H9 (cell line): ENCODE measurements around the gene TRUB2. TPM values are rescaled to one million over a fixed set of nuclear protein-coding genes. Genes with fewer than 3 reads are reported as not detected.

ENCODE experiments used
- DNase-seq: peaks from one replicate; pipeline ENCODE4 v3.0.0-alpha.2; 2017
- H2AFZ ChIP-seq: one replicate; pipeline ENCODE4 v1.6.1; 2013; ENCODE audit warnings: mild to moderate bottlenecking, low read length, control low read depth, moderate library complexity
- H2AK5ac ChIP-seq: 2 replicates; pipeline ENCODE4 v1.6.1; 2013; ENCODE audit warnings: low read length, control low read depth, mixed read lengths; ENCODE audit not compliant: insufficient read length
- H2BK120ac ChIP-seq: one replicate; pipeline ENCODE4 v1.6.1; 2013; ENCODE audit warnings: low read depth, mild to moderate bottlenecking, low read length, control low read depth, inconsistent platforms; ENCODE audit not compliant: poor library complexity, severe bottlenecking
- H2BK12ac ChIP-seq: 2 replicates; pipeline ENCODE4 v1.6.1; 2013; ENCODE audit warnings: low read length, control low read depth, mixed read lengths, low read depth; ENCODE audit not compliant: insufficient read length
- H2BK15ac ChIP-seq: 2 replicates; pipeline ENCODE4 v1.6.1; 2013; ENCODE audit warnings: low read depth, low read length, control low read depth
- H2BK20ac ChIP-seq: one replicate; pipeline ENCODE4 v1.6.1; 2013; ENCODE audit warnings: low read depth, mild to moderate bottlenecking, low read length, control low read depth, inconsistent platforms; ENCODE audit not compliant: poor library complexity, severe bottlenecking
- H2BK5ac ChIP-seq: 2 replicates; pipeline ENCODE4 v1.6.1; 2013; ENCODE audit warnings: low read length, control low read depth, mixed read lengths; ENCODE audit not compliant: insufficient read length
- H3K14ac ChIP-seq: 2 replicates; pipeline ENCODE4 v1.6.1; 2013; ENCODE audit warnings: low read length, control low read depth; ENCODE audit not compliant: insufficient read depth
- H3K18ac ChIP-seq: 2 replicates; pipeline ENCODE4 v1.6.1; 2013; ENCODE audit warnings: low read depth, mild to moderate bottlenecking, mixed read lengths, low read length, control low read depth; ENCODE audit not compliant: insufficient read length
- H3K23ac ChIP-seq: 2 replicates; pipeline ENCODE4 v1.6.1; 2013; ENCODE audit warnings: low read length, control low read depth, mixed read lengths, low read depth; ENCODE audit not compliant: insufficient read length
- H3K23me2 ChIP-seq: 2 replicates; pipeline ENCODE4 v1.6.1; 2013; ENCODE audit warnings: low read depth, mild to moderate bottlenecking, mixed read lengths, low read length, control low read depth; ENCODE audit not compliant: insufficient read length, poor library complexity, severe bottlenecking
- H3K27ac ChIP-seq: 2 replicates; pipeline ENCODE4 v1.5.1; 2013; ENCODE audit warnings: low read length, control low read depth, mixed read lengths, low read depth; ENCODE audit not compliant: insufficient read length
- H3K27me3 ChIP-seq: 2 replicates; pipeline ENCODE4 v1.6.1; 2013; ENCODE audit warnings: low read length, control low read depth, inconsistent platforms; ENCODE audit not compliant: insufficient read depth
- H3K4ac ChIP-seq: 2 replicates; pipeline ENCODE4 v1.6.1; 2013; ENCODE audit warnings: low read depth, mild to moderate bottlenecking, control low read depth, inconsistent platforms, low read length, moderate library complexity
- H3K4me1 ChIP-seq: 2 replicates; pipeline ENCODE4 v1.6.1; 2013; ENCODE audit warnings: low read length, control low read depth, inconsistent platforms; ENCODE audit not compliant: insufficient read depth
- H3K4me2 ChIP-seq: 2 replicates; pipeline ENCODE4 v1.6.1; 2013; ENCODE audit warnings: low read length, control low read depth, mixed read lengths; ENCODE audit not compliant: insufficient read length, insufficient read depth
- H3K56ac ChIP-seq: 2 replicates; pipeline ENCODE4 v1.6.1; 2013; ENCODE audit warnings: low read depth, mild to moderate bottlenecking, mixed read lengths, low read length, control low read depth; ENCODE audit not compliant: insufficient read length
- H3K79me1 ChIP-seq: 2 replicates; pipeline ENCODE4 v1.6.1; 2013; ENCODE audit warnings: low read depth, mild to moderate bottlenecking, moderate library complexity, low read length, control low read depth, inconsistent platforms; ENCODE audit not compliant: insufficient read depth, poor library complexity, severe bottlenecking
- H3K79me2 ChIP-seq: 2 replicates; pipeline ENCODE4 v1.6.1; 2013; ENCODE audit warnings: low read length, control low read depth, inconsistent platforms; ENCODE audit not compliant: insufficient read depth
- H3K9ac ChIP-seq: 2 replicates; pipeline ENCODE4 v1.6.1; 2013; ENCODE audit warnings: low read length, control low read depth, mixed read lengths; ENCODE audit not compliant: insufficient read length; ENCODE audit errors: extremely low read depth
- H3K9me3 ChIP-seq: one replicate; pipeline ENCODE4 v1.6.1; 2013; ENCODE audit warnings: low read depth, low read length, inconsistent platforms; ENCODE audit not compliant: control insufficient read depth
- H3T11ph ChIP-seq: one replicate; pipeline ENCODE4 v1.6.1; 2013; ENCODE audit warnings: mild to moderate bottlenecking, low read length, control low read depth, inconsistent platforms
- H4K20me1 ChIP-seq: one replicate; pipeline ENCODE4 v1.6.1; 2013; ENCODE audit not compliant: control insufficient read depth, insufficient read length, insufficient read depth
- H4K5ac ChIP-seq: 2 replicates; pipeline ENCODE4 v1.6.1; 2013; ENCODE audit warnings: low read depth, mild to moderate bottlenecking, mixed read lengths, low read length, control low read depth; ENCODE audit not compliant: insufficient read length
- H4K8ac ChIP-seq: replicated peaks from 2 replicates; pipeline ENCODE4 v1.6.1; 2013; ENCODE audit warnings: low read length, control low read depth, mixed read lengths, low read depth; ENCODE audit not compliant: insufficient read length
- H4K91ac ChIP-seq: 2 replicates; pipeline ENCODE4 v1.6.1; 2013; ENCODE audit warnings: low read depth, mild to moderate bottlenecking, moderate library complexity, mixed read lengths, low read length, control low read depth; ENCODE audit not compliant: insufficient read length
- H3K27ac Mint-ChIP-seq, 3 experiments: 2 replicates in 2 of 3; 3 replicates in 1 of 3; pipeline ENCODE4 v1.8.0; 2020 to 2021; ENCODE audit warnings: mixed read lengths in 3 of 3, mild to moderate bottlenecking in 1 of 3, moderate library complexity in 1 of 3
- H3K27me3 Mint-ChIP-seq: 2 replicates; pipeline ENCODE4 v1.8.0; 2021; ENCODE audit warnings: low read depth, mild to moderate bottlenecking, moderate library complexity, mixed read lengths
- H3K36me3 Mint-ChIP-seq, 3 experiments: 2 replicates in 2 of 3; 3 replicates in 1 of 3; pipeline ENCODE4 v1.8.0; 2020 to 2021; ENCODE audit warnings: low read depth in 3 of 3, mixed read lengths in 3 of 3; ENCODE audit not compliant: insufficient read depth in 1 of 3
- H3K4me1 Mint-ChIP-seq, 2 experiments: 2 replicates each; pipeline ENCODE4 v1.8.0; 2020; ENCODE audit warnings: mixed read lengths in 2 of 2
- H3K4me3 Mint-ChIP-seq, 2 experiments: 2 replicates in 1 of 2; 3 replicates in 1 of 2; pipeline ENCODE4 v1.8.0; 2020 to 2021; ENCODE audit warnings: mild to moderate bottlenecking in 2 of 2, mixed read lengths in 2 of 2, moderate library complexity in 1 of 2
- H3K9me3 Mint-ChIP-seq, 2 experiments: 2 replicates in 1 of 2; 3 replicates in 1 of 2; pipeline ENCODE4 v1.8.0; 2020; ENCODE audit warnings: mild to moderate bottlenecking in 2 of 2, mixed read lengths in 2 of 2, moderate library complexity in 1 of 2
- CTCF ChIP-seq: fragments of 200-600 bp; sonication (generic); conservative IDR thresholded peaks from 3 replicates; pipeline ENCODE4 v1.8.0; 2021; ENCODE audit warnings: antibody characterized with exemption, mild to moderate bottlenecking
- WGBS: extraction: QIAGEN DNeasy Blood & Tissue Kit; methylation state at CpG from one replicate; pipeline ENCODE4 v1.1.7; 2013; ENCODE audit warnings: missing lambda C conversion rate, low lambda C conversion rate, mixed read lengths; ENCODE audit not compliant: insufficient read length; ENCODE audit errors: extremely low coverage; 5-methylcytosine and 5-hydroxymethylcytosine counted together
- total RNA-seq: library from RNA; stranded (reverse); gene quantifications from 2 replicates; pipeline ENCODE4 v1.2.1, GENCODE V29; 2021

Gene TRUB2
- total RNA-seq, 1 experiment from 2014 or later: 38.3 TPM

DNA sequence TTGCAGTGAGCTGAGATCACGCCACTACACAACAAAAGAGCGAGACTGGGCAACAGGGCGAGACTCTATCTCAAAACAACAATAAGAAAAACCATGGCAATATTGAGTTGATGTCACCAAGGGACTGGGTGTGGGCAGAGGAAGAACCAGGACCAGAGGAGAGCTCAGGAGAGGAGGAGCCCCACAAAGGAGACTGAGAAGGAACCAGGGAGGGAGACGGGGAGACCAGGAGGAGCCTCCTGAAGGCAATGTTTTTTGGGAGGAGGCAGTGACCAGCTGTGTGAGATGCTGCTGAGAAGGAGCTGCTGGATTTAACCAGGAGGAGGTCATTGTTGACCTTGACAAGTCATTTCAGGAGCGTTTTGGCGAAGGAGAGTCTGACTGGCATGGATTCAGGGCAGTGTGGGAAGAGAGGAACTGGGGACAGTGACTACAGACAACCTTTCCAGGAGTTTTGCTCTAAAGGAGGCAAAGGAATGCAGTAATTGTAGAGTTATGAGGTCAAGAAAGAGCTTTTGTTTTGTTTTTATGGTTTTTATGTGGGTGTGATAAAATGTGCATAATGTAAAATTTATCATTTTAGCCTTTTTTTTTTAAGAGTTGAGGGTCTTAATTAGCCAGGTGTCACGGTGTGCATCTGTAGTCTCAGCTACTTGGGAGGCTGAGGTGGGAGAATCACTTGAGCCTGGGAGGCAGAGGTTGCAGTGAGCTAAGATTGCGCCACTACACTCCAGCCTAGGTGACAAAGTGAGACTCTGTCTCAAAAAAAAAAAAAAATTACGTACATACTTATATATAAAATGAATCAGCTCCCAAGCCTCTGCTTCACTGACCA lies 17.9 kb downstream of the TRUB2 start:
- Histone ChIP-seq H3K27ac (no peak overlapping the region), H4K5ac (no peak overlapping the region), H3K4me2 (no peak overlapping the region), H2AFZ (no peak overlapping the region), H3K9ac (no peak overlapping the region), H4K91ac (no peak overlapping the region), H3K23me2 (no peaks in the 10 kb centered on the region), H3K79me2 (no peaks in the 10 kb centered on the region), H3K4ac (no peak overlapping the region), H2BK20ac (no peak overlapping the region), H2BK12ac (no peak overlapping the region), H4K20me1 (no peaks in the 10 kb centered on the region), H3K9me3 (no peaks in the 10 kb centered on the region), H3K18ac (no peak overlapping the region), H2AK5ac (no peak overlapping the region), H3K14ac (no peak overlapping the region), H2BK15ac (no peak overlapping the region), H2BK5ac (no peak overlapping the region), H3K23ac (no peak overlapping the region), H3K56ac (no peak overlapping the region), H2BK120ac (no peak overlapping the region), H3T11ph (no peak overlapping the region), H3K27me3 (no peaks in the 10 kb centered on the region), H4K8ac (no peak overlapping the region), H3K4me1 (no peaks in the 10 kb centered on the region), H3K79me1 (no peaks in the 10 kb centered on the region)
- DNase-seq: no peak
- peaks cover 2% of the 10 kb centered on the region; the same call in 1 of the 2 replicates for H3K27me3 Mint-ChIP-seq
- H3K4me1 Mint-ChIP-seq: no peaks in the 10 kb centered on the region; a peak in 1 of 4 replicates
- no peak for TF ChIP-seq CTCF
- H3K9me3 Mint-ChIP-seq: no peaks in the 10 kb centered on the region; a peak in 1 of 5 replicates
- H3K36me3 Mint-ChIP-seq: peaks cover 10 to 16% (median 14%) of the 10 kb centered on the region in 3 experiments
- H3K4me3 Mint-ChIP-seq: no peak overlapping the region
- H3K27ac Mint-ChIP-seq: no peak overlapping the region; a peak in 1 of 7 replicates
- no CpG with 5 or more reads among the region's 9 CpGs for WGBS
